GM12873 (cell line): Measurements from ENCODE around the gene GLIS2.

Source experiments
- TF ChIP-seq, protein P1 (sequence below): IDR thresholded peaks from 2 replicates; pipeline ENCODE4 v1.5.1; 2012; ENCODE audit warnings: low read depth, mild to moderate bottlenecking, moderate library complexity, low read length, control low read depth; ENCODE audit not compliant: insufficient read depth; ENCODE audit errors: missing control alignments

The GLIS2 gene

DNA sequence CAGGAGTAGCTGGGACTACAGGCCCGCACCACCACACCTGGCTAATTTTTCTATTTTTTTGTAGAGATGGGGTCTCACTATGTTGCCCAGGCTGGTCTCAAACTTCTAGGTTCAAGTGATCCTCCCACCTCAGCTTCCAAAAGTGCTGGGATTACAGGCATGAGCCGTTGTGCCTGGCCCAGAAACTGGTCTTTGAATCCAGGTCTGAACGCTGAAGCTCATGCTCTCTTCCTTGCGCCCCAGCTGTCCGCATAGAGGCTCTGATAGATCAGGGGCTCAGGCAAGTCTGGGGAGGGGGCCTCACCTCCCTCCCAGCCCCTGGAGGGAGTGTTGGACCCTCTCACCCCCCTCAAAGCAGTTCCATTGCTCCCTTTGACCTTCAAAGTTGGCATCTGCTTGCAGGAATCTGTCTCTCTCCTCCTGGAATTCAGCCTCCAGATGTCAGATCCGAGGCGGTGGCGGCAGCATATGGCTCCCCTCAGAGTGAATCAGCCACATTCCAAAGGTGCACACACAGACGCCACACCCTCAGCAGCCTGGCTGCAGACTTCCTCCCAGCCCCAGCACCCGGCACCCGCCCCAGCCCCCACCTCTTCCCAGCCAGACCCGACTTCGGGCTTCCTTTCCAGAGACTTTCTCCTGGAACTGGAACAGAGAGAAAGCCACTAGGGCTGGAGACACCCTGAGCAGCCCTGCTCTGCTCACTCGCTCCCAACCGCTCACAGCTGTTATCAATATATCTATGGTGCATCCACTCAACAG lies 16.9 kb upstream of the GLIS2 start:
- TF ChIP-seq, protein P1, sequence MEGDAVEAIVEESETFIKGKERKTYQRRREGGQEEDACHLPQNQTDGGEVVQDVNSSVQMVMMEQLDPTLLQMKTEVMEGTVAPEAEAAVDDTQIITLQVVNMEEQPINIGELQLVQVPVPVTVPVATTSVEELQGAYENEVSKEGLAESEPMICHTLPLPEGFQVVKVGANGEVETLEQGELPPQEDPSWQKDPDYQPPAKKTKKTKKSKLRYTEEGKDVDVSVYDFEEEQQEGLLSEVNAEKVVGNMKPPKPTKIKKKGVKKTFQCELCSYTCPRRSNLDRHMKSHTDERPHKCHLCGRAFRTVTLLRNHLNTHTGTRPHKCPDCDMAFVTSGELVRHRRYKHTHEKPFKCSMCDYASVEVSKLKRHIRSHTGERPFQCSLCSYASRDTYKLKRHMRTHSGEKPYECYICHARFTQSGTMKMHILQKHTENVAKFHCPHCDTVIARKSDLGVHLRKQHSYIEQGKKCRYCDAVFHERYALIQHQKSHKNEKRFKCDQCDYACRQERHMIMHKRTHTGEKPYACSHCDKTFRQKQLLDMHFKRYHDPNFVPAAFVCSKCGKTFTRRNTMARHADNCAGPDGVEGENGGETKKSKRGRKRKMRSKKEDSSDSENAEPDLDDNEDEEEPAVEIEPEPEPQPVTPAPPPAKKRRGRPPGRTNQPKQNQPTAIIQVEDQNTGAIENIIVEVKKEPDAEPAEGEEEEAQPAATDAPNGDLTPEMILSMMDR = no peak

DNA sequence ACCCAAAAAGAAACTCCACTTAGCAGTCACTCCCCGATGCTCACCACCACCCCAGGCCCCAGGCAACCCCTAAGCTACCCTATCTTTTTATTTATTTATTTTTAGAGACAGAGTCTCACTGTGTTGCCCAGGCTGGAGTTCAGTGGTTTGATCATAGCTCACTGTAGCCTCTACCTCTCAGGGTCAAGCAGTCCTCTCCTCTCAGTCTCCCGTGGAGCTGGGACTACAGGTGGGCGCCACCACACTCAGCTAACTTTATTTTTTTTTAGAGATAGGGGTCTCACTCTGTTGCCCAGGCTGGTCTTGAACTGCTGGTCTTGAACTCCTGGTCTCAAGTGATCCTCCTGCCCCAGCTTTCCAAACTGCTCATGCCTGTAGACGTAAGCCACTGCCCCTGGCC lies 14.7 kb upstream of the GLIS2 start:
- TF ChIP-seq, protein P1 = no peak

DNA sequence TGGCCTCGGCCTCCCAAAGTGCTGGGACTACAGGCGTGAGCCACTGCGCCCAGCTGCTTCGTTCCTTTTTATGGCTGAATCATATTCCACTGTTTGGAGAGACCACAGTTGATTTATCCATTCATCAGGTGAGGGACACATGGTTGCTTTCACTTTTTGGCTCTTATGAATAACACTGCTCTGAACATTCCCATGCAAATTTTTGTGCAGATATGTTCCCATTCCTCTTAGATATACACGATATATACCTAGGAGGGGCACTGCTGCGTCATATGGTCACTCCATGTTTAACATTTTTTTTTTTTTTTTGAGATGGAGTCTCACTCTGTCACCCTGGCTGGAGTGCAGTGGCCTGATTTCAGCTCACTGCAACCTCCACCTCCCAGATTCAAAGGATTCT lies 13.9 kb upstream of the GLIS2 start:
- TF ChIP-seq, protein P1 = no peak

DNA sequence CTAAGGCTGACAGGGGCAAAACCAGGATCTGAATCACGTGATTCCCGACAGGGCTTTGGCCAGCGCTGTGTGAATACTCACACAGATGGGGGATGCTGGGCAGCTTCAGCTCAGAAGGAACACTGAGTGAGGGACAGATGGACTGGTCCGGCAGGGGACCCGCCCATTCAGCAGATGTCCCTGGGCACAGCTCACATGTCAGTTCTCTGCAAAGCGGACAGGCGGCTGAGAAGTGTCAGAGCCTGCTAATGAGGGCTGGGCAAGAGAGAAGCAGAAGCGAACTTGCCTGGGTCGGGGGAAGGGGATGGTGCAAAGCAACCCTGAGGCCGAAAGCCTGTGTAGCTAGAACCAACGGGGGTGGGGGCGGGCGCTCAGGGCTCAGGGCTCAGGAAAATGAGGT lies 11.9 kb upstream of the GLIS2 start:
- TF ChIP-seq, protein P1 = no peak

DNA sequence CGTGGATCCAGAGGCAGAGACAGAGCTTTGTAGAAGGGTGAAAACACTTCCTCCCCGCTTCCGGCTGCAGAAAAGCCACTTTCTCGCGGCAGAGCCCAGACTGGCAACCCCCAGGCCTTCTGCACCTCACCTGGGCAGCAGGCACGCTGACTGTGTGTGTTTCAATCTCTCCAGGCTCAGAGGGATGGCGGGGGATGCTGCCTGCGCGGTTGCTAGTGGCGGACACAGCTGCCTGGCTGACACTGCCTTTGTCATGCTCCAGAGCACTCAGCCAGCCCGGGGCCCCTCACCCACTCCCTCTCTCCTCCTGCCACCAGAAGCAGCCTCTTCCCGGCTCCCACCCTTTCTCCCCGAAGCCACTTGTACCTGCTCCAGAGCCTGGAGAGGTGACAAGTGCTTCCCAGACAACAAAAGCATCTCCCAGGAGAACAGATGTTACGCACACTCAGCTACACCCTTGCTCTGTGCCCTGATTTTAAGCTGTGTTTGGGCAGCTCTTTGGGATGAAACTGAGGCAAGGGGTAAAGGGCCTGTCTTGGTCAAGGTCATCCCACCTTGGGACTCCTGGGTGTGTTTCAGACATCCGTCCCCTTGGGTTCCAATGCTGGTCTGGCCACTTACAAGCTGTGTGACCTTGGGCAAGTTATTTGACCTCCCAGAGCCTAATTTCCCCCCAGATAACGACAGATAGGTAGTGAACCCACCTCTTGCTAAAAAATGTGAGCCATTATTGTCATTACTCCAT lies 9.2 kb upstream of the GLIS2 start:
- TF ChIP-seq, protein P1 = no peak

DNA sequence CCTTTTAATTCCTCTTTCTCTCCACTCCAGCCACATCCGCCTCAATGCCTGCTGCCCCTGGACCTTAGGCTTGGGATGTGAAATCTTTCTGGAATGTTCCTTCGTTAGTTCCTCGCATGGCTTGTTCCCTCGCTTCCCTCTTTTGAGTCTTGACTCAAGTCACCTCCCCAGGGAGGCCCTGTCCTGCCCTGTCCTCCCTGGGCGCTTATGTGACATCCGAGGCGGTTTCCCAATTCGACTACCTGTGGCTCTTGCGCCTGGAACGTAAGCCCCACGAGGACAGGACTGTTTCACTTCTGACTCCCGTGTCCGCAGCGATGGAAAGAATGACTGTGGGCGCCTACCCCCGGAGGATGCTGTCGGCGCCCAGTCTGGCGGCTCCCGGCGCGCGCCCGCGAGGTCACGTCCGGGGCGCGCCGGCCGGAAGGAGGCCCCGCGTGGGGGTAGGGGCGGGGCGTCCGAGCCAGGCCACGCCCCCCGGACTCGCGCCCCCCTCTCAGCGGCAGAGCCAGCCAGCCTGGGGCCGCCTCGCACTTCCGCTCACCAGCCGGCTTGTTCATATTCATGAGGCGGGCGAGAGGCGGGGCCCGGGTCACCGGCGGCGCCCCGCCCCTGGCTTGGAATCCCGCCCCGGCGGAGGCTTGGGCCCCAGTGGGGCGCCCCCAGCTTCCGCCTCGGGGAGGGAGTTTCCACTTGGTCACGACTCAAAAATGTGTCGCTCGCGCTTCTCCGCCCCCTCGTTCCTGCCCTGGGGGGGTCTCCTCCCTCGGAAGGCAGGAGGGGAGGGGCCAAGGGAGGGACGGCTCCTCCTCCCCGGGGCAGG lies 8.4 kb upstream of the GLIS2 start:
- TF ChIP-seq, protein P1 = no peak
